GM12878 (cell line): ENCODE measurements around the gene FAM120B. TPM values are rescaled to one million over a fixed set of nuclear protein-coding genes. Genes with fewer than 3 reads are reported as not detected.
A peak's percentile ranks its signal among the peaks of the same experiment; 100 is the strongest.

Source experiments
- CEBPB ChIP-seq, 2 experiments: fragments of 150-350 bp in 1 of 2; IDR thresholded peaks; 2 replicates each; pipeline ENCODE4 v1.6.1; 2012 to 2014; ENCODE audit warnings: low read depth in 2 of 2, low read length in 2 of 2, borderline replicate concordance in 1 of 2, inconsistent platforms in 1 of 2
- CHD4 ChIP-seq: fragments of 200-600 bp; sonication (generic); IDR thresholded peaks from 2 replicates; pipeline ENCODE4 v1.6.1; 2016; ENCODE audit warnings: mild to moderate bottlenecking
- DPF2 ChIP-seq: fragments of 450-650 bp; IDR thresholded peaks from 2 replicates; pipeline ENCODE4 v1.6.1; 2017; ENCODE audit warnings: mild to moderate bottlenecking
- ESRRA ChIP-seq: IDR thresholded peaks from 2 replicates; pipeline ENCODE4 v1.6.1; 2012; ENCODE audit warnings: mild to moderate bottlenecking, low read length, improper control_type of control experiment
- HDAC2 ChIP-seq: fragments of 200-600 bp; sonication (generic); IDR thresholded peaks from 2 replicates; pipeline ENCODE4 v1.6.1; 2017
- IKZF2 ChIP-seq, 2 experiments: fragments of 450-650 bp; IDR thresholded peaks; 2 replicates each; pipeline ENCODE4 v1.6.1; 2017; ENCODE audit warnings: mild to moderate bottlenecking in 2 of 2, moderate library complexity in 2 of 2
- IRF5 ChIP-seq: fragments of 450-650 bp; IDR thresholded peaks from 2 replicates; pipeline ENCODE4 v1.6.1; 2017; ENCODE audit warnings: borderline replicate concordance
- KAT2A ChIP-seq: conservative IDR thresholded peaks from 2 replicates; pipeline ENCODE4 v1.6.1; 2011; ENCODE audit warnings: low read depth, low read length; ENCODE audit not compliant: control insufficient read depth
- KLF5 ChIP-seq: fragments of 450-650 bp; IDR thresholded peaks from 2 replicates; pipeline ENCODE4 v1.6.1; 2014; ENCODE audit warnings: mild to moderate bottlenecking; ENCODE audit not compliant: partially characterized antibody
- PML ChIP-seq: IDR thresholded peaks from 2 replicates; pipeline ENCODE4 v1.6.1; 2012; ENCODE audit warnings: low read length, inconsistent platforms
- POU2F2 ChIP-seq: IDR thresholded peaks from 3 replicates; pipeline ENCODE4 v1.6.1; 2011; ENCODE audit warnings: low read depth, mild to moderate bottlenecking, low read length, borderline replicate concordance
- SIX5 ChIP-seq: IDR thresholded peaks from 2 replicates; pipeline ENCODE4 v1.6.1; 2011; ENCODE audit warnings: mild to moderate bottlenecking, low read depth, low read length, moderate library complexity; ENCODE audit not compliant: severe bottlenecking
- SKIL ChIP-seq: fragments of 450-650 bp; IDR thresholded peaks from 2 replicates; pipeline ENCODE4 v1.6.1; 2017; ENCODE audit warnings: mild to moderate bottlenecking, low read depth, inconsistent platforms; ENCODE audit not compliant: poor library complexity, severe bottlenecking
- SMARCA5 ChIP-seq: fragments of 450-650 bp; IDR thresholded peaks from 2 replicates; pipeline ENCODE4 v1.6.1; 2017; ENCODE audit warnings: mild to moderate bottlenecking
- SUZ12 ChIP-seq: fragments of 200-600 bp; sonication (generic); IDR thresholded peaks from one replicate; pipeline ENCODE4 v1.6.1; 2018; ENCODE audit warnings: antibody characterized with exemption, mild to moderate bottlenecking; ENCODE audit not compliant: unreplicated experiment
- TBL1XR1 ChIP-seq: IDR thresholded peaks from 2 replicates; pipeline ENCODE4 v1.6.1; 2012; ENCODE audit warnings: low read depth, low read length, improper control_type of control experiment
- YBX1 ChIP-seq: fragments of 450-650 bp; IDR thresholded peaks from 2 replicates; pipeline ENCODE4 v1.6.1; 2016; ENCODE audit warnings: antibody characterized with exemption
- ZNF384 ChIP-seq: IDR thresholded peaks from 2 replicates; pipeline ENCODE4 v1.6.1; 2012; ENCODE audit warnings: low read depth, mild to moderate bottlenecking, low read length, improper control_type of control experiment, borderline replicate concordance
- polyA plus RNA-seq, 11 experiments: library from polyadenylated mRNA; depleted of rRNA in 4 of 11; unstranded in 6 of 11; stranded (reverse) in 5 of 11; fragments of >200 nt; fragmentation: Nextera tagmentation in 4 of 11; fragmentation: Illumina TruSeq in 1 of 11; extraction: Ambion mirVana in 4 of 11; extraction: Trizol in 1 of 11; gene quantifications; 1 replicate in 1 of 11; 2 replicates in 10 of 11; pipeline versions ENCODE4 v1.2.1 to v1.2.3, GENCODE V29; 2011 to 2016; ENCODE audit warnings: inconsistent platforms in 2 of 11, missing spikeins in 2 of 11, low read depth in 1 of 11
- total RNA-seq, 4 experiments: library from RNA; depleted of rRNA in 3 of 4; stranded (reverse); fragments of >200 nt in 3 of 4; fragmentation: Illumina TruSeq in 1 of 4; extraction: Trizol in 1 of 4; gene quantifications; 2 replicates each; pipeline versions ENCODE4 v1.2.1 to v1.2.3, GENCODE V29; 2013 to 2021
- TF ChIP-seq, protein P1 (sequence below): fragments of 450-650 bp; IDR thresholded peaks from 2 replicates; pipeline ENCODE4 v1.6.1; 2017; ENCODE audit warnings: low read depth, mild to moderate bottlenecking, moderate library complexity
- TF ChIP-seq, protein P2 (sequence below): fragments of 450-650 bp; formaldehyde crosslinking; IDR thresholded peaks from 2 replicates; pipeline ENCODE4 v1.5.0; 2022; ENCODE audit warnings: mild to moderate bottlenecking, missing genetic modification characterization
- TF ChIP-seq, protein P3 (sequence below): fragments of 450-650 bp; IDR thresholded peaks from 2 replicates; pipeline ENCODE4 v1.6.1; 2016; ENCODE audit warnings: mild to moderate bottlenecking

The FAM120B gene
- total and polyA plus RNA-seq, 10 of the 15 experiments (the other 5 are each of a cell fraction or from before 2014, with no cell fraction given) = 3.3 to 21.6 (median 15.3) TPM

DNA sequence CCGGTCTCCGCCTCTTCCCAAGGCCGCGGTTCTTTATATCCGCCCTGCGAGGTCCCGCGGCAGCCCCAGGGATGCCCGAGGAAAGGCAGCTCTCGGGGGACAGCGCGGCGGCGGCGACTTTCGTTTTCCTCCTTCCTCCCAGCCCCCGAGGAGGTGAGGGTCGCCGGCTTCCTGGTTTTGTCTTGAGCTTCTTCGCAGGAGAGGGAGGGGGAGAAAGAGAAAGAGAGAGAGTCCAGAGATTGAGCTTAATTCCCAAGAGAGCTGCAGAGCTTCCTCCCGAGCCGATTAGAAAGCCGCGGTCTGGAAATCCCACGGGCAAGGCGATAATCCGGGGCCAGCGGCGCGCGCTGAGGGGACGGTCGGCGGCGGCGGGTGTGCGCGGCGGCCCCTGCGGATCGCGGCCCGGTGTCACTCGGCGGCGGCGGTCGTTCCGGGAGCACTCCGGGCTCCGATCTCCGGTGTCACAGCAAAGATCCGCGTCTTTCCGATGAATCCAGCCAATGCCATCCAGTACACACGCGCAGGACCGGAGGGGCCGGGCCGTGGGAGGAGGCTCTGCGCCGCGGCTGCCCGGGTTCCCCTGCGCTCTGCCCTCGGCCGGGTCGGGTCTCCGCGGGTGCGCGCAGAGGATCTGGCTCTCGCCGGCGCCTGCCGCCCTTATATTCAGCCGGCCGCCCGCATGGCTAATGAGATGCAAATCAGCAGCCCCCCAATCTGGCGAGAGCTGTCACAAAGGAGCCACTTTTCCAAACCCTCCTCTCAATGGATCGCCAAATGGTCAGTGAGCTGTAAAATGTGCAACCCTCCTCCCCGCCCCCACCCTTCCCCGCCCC lies 16.0 kb upstream of the FAM120B start, which contains the start of gene DLL1 (continued):
- TF ChIP-seq, protein P1, sequence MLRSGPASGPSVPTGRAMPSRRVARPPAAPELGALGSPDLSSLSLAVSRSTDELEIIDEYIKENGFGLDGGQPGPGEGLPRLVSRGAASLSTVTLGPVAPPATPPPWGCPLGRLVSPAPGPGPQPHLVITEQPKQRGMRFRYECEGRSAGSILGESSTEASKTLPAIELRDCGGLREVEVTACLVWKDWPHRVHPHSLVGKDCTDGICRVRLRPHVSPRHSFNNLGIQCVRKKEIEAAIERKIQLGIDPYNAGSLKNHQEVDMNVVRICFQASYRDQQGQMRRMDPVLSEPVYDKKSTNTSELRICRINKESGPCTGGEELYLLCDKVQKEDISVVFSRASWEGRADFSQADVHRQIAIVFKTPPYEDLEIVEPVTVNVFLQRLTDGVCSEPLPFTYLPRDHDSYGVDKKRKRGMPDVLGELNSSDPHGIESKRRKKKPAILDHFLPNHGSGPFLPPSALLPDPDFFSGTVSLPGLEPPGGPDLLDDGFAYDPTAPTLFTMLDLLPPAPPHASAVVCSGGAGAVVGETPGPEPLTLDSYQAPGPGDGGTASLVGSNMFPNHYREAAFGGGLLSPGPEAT = no peak
- TF ChIP-seq CEBPB (IDR thresholded peaks at IDR 0.05; ENCODE audit: borderline replicate concordance in 1 of 2, low read depth in 2 of 2, low read length in 2 of 2) = no peak
- no peak for TF ChIP-seq TBL1XR1
- no peak for TF ChIP-seq HDAC2
- no peak for TF ChIP-seq SUZ12
- TF ChIP-seq ESRRA = no peak
- no peak for TF ChIP-seq SKIL
- no peak for TF ChIP-seq CHD4
- TF ChIP-seq POU2F2 = no peak
- TF ChIP-seq, protein P2, sequence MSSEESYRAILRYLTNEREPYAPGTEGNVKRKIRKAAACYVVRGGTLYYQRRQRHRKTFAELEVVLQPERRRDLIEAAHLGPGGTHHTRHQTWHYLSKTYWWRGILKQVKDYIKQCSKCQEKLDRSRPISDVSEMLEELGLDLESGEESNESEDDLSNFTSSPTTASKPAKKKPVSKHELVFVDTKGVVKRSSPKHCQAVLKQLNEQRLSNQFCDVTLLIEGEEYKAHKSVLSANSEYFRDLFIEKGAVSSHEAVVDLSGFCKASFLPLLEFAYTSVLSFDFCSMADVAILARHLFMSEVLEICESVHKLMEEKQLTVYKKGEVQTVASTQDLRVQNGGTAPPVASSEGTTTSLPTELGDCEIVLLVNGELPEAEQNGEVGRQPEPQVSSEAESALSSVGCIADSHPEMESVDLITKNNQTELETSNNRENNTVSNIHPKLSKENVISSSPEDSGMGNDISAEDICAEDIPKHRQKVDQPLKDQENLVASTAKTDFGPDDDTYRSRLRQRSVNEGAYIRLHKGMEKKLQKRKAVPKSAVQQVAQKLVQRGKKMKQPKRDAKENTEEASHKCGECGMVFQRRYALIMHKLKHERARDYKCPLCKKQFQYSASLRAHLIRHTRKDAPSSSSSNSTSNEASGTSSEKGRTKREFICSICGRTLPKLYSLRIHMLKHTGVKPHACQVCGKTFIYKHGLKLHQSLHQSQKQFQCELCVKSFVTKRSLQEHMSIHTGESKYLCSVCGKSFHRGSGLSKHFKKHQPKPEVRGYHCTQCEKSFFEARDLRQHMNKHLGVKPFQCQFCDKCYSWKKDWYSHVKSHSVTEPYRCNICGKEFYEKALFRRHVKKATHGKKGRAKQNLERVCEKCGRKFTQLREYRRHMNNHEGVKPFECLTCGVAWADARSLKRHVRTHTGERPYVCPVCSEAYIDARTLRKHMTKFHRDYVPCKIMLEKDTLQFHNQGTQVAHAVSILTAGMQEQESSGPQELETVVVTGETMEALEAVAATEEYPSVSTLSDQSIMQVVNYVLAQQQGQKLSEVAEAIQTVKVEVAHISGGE (CRISPR knock-in tag) = no peak
- TF ChIP-seq YBX1 = no peak
- TF ChIP-seq KLF5 = no peak
- no peak for TF ChIP-seq PML
- no peak for TF ChIP-seq SIX5
- TF ChIP-seq SMARCA5 = no peak
- TF ChIP-seq IRF5 = no peak
- TF ChIP-seq, protein P3, sequence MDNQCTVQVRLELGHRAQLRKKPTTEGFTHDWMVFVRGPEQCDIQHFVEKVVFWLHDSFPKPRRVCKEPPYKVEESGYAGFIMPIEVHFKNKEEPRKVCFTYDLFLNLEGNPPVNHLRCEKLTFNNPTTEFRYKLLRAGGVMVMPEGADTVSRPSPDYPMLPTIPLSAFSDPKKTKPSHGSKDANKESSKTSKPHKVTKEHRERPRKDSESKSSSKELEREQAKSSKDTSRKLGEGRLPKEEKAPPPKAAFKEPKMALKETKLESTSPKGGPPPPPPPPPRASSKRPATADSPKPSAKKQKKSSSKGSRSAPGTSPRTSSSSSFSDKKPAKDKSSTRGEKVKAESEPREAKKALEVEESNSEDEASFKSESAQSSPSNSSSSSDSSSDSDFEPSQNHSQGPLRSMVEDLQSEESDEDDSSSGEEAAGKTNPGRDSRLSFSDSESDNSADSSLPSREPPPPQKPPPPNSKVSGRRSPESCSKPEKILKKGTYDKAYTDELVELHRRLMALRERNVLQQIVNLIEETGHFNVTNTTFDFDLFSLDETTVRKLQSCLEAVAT = no peak
- TF ChIP-seq DPF2 = peak; percentile 47
- TF ChIP-seq ZNF384 = no peak
- TF ChIP-seq KAT2A = no peak
- TF ChIP-seq IKZF2 (IDR thresholded peaks at IDR 0.05) = no peak
